Panc1 (cell line): ENCODE results near the gene SPDYE16.
"Not testable (repeated sequence)": the region's sequence is repeated elsewhere in the genome, so short reads cannot be mapped to it uniquely, and the experiment has no call there.

Source experiments
- CTCF ChIP-seq: fragments of 450-650 bp; IDR thresholded peaks from 2 replicates; pipeline ENCODE4 v1.5.1; 2017; ENCODE audit warnings: mild to moderate bottlenecking
- POLR2AphosphoS5 ChIP-seq: IDR thresholded peaks from 2 replicates; pipeline ENCODE4 v1.6.1; 2012; ENCODE audit warnings: mild to moderate bottlenecking, low read depth, low read length, moderate library complexity

DNA sequence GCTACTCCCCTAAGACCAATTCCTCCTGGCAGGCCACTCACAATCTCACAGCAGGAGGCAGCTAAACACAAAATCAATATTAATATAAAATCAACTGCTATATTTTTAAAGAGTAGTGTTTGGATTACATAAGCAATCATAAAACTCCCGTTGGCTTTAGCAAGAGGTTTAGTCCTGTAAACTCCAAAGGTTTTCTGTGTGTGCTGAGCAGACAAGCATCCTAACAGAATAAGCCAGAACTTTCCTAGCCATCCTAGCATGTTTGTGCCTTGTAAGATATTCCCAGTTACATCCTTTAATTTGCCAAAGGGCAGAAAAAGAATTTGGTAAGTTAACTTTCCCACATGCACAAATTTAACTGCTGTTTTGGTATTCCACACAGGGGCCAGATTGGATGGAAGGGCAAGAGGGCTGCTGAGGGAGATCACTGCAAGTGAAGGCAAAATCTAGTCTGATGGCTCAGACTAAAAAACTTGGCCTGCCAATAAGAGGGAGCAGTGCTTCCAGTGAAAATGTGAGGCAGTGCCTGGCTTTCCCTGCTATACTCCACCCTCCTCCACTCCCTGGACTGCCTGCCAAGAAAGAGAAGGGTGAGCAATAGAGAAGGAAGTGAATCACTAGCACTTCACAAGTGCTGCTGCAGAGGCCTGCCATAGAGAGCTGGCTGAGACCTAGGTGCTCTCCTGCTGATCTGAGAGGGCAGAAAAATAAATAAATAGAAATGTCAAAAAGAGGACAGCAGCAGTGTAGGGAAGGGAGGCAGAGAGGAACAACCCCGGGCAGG, 39.9 kb upstream of the SPDYE16 start:
- not testable (repeated sequence) for TF ChIP-seq CTCF, POLR2AphosphoS5
